SU-DHL-6 (cell line): ENCODE measurements around the gene SORCS2.

Source experiments
- CTCF ChIP-seq: fragments of 200-600 bp; sonication (generic); IDR thresholded peaks from one replicate; pipeline ENCODE4 v1.5.1; 2017; ENCODE audit warnings: antibody characterized with exemption, mild to moderate bottlenecking, low read length, moderate library complexity; ENCODE audit not compliant: insufficient read depth, poor library complexity, severe bottlenecking
- EZH2phosphoT487 ChIP-seq: fragments of 200-600 bp; sonication (generic), shearing (Covaris generic); conservative IDR thresholded peaks from 2 replicates; pipeline ENCODE4 v1.6.1; 2018; ENCODE audit warnings: mild to moderate bottlenecking, antibody characterized with exemption, low read length, moderate library complexity, mixed read lengths

GRCh38 chr4:7535619-7536018 is 343.3 kb downstream of the SORCS2 start:
- TF ChIP-seq CTCF (no peak), EZH2phosphoT487 (no peak)
